COLO829 (cell line): ENCODE measurements around the gene SF3A2.
"Not testable (repeated sequence)": the region's sequence is repeated elsewhere in the genome, so short reads cannot be mapped to it uniquely, and the experiment has no call there.

ENCODE experiments used
- DNase-seq: peaks from one replicate; pipeline ENCODE4 v3.0.0; 2012; ENCODE audit warnings: low spot score

SF3A2 gene

GRCh38 chr19:2274931-2275535 is 38.4 kb downstream of the SF3A2 start:
- DNase-seq: peak; percentile 72

- no peak for DNase-seq
These were observed 39.2 kb downstream of the SF3A2 start for GRCh38 chr19:2275588-2276428.

GRCh38 chr19:2276429-2276986 is 39.9 kb downstream of the SF3A2 start:
- no peak for DNase-seq

DNA sequence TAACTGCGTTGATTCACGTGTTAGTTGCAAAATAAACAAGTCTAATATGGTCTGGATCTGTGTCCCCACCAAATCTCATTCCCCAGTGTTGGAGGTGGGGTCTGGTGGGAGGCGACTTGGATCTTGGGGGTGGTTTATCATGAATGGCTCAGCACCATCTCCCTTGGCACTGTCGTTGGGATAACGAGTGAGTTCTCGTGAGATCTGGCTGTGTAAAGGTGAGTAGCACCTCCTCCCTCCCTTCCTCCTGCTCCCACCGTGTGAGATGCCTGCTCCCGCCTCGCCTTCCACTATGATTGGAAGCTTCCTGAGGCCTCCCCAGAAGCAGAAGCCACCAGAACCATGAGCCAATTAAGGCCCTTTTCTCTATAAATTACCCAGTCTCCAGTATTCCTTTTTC is 40.5 kb downstream of the SF3A2 start:
- DNase-seq: no peak

GRCh38 chr19:2278459-2279158 is 42.0 kb downstream of the SF3A2 start:
- DNase-seq: no peak

DNA sequence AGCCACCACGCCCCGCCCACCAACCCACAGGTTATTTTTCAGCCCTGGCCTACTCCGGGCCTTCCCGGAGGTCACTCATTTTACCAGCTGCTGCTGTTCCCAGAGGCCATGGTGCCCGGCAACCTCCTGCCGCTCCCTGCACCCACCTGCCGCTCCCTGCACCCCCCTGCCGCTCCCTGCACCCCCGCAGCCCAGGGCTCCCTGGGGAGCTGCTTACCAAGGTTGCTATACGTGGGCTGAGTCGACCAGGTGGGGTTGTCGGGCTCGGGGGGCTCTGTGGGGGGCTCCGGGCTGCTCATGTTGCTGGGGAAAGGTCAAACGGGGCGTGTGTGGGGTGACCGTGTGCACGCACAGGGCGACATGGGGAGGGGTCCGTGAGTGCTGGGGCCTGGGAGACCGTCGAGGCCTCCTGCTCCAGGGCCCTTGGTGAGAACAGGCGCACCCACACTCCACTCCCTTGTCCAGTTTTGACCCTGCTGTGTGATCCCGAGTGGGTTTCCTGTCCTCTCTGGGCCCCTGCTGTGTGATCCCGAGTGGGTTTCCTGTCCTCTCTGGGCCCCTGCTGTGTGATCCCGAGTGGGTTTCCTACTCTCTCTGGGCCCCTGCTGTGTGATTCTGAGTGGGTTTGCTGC is 44.1 kb downstream of the SF3A2 start:
- DNase-seq: no peak

- DNase-seq: not testable (repeated sequence)
These were observed 44.8 kb downstream of the SF3A2 start for GRCh38 chr19:2281265-2282061.

GRCh38 chr19:2282062-2282861 is 45.6 kb downstream of the SF3A2 start, which contains the start of gene PEAK3:
Gene PEAK3, minus strand, starts transcription at chr19:2282175. Its CDS starts 1,244 bp downstream, at chr19:2280931.
- no peak for DNase-seq

- DNase-seq: no peak
These were observed 46.2 kb downstream of the SF3A2 start for GRCh38 chr19:2282862-2283237.

DNA sequence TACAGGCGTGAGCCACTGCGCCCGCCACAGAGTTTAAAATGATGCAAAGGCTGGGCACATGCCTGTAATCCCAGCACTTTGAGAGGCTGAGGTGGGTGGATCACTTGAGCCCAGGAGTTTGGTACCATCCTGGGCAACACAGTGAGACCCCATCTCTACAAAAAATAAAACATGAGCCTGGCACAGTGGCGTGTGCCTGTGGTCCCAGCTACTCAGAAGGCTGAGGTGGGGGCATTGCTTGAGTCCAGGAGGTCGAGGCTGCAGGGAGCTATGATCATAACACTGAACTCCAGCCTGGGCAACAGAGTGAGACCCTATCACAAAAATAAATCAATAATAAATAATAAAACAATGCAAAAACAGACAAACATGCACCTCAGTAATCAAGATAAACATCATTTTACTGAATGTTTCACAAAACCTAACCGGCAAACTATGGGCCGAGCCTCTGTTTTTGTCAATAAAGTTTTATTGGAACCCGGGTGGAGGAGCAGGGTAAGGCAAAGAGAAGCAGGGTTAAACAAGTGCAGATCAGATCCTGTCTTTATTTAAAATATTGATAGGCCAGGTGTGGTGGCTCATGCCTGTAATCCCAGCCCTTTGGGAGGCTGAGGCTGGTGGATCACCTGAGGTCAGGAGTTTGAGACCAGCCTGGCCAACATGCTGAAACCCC is 47.3 kb downstream of the SF3A2 start:
- no peak for DNase-seq

GRCh38 chr19:2286402-2287140 is 49.9 kb downstream of the SF3A2 start:
- DNase-seq: no peak

DNA sequence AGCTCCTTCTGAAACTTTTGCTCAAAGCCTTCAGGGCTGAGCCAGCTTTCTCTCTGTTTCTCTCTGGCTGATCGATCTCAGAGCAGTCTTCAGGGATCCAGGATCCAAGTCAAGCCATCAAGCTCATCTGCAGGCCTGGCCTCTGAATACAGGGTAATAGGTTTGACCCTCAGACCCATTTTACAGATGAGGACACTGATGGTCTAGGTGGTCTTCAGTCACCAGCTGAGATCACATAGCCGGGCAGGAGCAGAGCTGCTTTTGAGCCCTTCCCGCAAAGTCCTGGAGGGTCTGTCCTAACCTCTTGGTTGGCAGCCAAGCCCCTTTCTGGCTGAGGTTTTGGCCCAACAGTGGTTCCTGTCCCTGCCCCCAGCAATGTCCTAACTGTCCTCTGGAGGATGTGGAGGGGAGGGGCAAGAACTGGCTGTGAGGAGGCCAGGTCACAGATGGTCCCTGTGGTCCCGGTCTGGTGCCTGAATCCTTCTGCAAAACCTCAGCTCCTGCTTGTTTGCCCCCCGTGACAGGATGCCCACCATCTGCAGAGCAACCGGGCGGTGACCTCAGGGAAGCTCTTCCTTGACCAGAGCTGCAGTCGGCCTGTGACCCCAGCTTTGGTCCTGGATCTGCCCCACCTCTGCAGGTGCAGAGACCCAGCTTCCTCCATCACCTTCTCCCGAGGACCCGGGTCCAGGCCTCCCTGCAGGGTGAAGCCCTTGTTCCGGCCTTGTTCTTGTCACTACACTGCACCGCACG is 51.1 kb downstream of the SF3A2 start:
- DNase-seq: no peak

DNA sequence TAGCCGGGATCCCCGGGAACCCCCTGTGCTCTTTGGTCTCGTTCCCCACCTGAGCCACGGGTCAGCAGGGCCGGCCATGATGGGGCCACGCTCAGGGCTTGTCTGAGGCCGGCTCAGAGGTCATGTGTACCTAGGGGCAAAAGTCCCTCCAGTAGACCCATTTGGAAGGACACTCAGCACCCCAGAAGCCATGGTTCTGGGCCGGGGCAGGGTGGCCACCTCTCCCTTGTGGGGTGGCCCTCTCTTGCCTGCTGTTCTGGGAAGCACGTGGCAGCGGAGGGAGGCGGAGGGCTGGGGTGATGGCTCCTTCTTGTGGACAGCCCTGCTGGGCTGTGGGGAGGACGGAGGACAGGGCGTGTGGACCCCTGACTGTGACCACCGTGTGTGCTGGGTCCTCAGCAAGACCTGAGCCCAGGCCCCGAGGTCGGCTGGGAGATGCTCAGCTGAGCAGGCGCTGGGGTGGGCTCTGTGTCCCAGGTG is 51.8 kb downstream of the SF3A2 start:
- no peak for DNase-seq

GRCh38 chr19:2288818-2289713 is 52.4 kb downstream of the SF3A2 start:
- DNase-seq: no peak

- no peak for DNase-seq
These were observed 53.3 kb downstream of the SF3A2 start for GRCh38 chr19:2289714-2290435.

GRCh38 chr19:2290441-2291184 is 54.0 kb downstream of the SF3A2 start:
- no peak for DNase-seq
